HG02763 (cell line): ENCODE data around the gene TRAPPC3.

Experiments
- ATAC-seq: cut with Tn5 transposase; IDR thresholded peaks from one replicate; pipeline ENCODE4 v1.9.1; 2021; ENCODE audit warnings: mild to moderate bottlenecking, moderate library complexity; ENCODE audit not compliant: unreplicated experiment

TRAPPC3 gene

DNA sequence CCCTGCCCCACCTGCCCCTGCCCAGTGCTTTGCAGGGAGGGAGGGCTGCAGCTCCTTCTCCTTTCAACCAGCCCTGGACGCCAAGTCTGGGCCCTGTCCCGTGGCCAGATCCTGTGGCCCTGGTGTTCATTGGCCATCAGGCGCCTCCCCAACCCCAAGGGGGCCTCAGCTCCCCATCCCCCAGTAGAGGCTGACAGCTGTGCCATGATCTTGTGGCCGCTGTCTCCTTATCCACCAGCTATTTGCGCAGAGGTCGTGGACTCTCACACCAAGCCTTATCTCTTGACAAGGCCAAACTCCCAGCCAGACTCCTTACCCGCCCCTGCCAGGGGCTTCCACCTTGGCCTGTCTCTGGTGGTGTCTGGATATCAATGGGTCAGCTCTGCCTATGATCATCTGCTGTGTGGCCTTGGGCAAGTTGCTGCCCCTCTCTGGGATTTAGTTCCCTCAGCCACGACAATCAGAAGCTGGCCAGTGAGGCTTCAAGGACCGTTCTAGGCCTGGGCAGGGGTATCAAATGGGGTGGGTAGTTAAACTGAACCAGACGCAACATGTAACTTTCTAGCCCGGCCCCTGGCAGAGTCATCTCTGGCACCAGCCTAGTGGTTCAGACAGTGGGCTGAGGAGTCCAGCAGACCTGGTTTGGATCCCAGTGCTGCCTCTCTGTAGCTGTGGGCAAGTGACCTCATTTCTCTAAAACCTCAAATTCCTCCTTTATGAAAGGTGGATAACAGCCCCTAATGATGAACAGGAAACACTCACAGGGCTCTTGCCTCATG, 21.0 kb downstream of the TRAPPC3 start:
- no peak for ATAC-seq

DNA sequence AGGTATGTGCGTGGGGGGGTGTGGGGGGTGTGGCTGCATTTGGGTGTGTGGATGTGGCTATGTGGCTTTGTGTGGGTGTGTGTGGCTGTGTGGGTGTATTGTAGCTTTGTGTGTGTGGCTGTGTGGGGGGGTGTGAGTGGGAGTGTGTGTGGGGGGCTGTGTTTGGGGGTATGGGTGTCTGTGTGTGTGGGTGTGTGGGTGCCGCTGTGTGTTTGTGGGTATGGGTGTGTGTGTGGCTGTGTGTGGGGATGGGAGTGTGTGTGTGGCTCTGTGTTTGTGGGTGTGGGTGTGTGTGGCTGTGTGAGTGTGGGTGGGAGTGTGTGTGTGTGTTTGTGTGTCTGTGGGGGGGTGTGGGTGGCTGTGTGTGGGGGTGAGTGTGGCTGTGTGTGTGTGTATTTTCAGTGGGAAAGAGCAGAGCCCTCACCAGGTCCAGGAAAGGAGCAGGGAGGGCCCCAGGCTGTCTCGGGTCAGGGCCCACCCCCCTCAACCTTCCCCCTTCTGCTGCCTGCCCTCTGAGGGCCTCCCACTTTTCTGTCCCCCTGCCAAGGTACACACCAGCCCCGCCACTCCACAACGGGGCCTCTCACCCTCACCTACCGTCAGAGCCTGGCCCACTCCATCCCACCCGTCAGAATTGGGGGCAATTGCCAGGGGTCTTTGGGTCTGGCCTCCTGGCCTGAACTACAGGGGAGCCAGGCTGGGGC, 22.3 kb downstream of the TRAPPC3 start:
- ATAC-seq = no peak

GRCh38 chr1:36126005-36126716, 23.1 kb downstream of the TRAPPC3 start:
- ATAC-seq = no peak

GRCh38 chr1:36125129-36125991, 23.9 kb downstream of the TRAPPC3 start, which contains the start of gene COL8A2:
TSS of gene COL8A2 (minus strand) at chr1:36125222. CDS start at chr1:36100242, 24,980 bp downstream.
- ATAC-seq = no peak

- ATAC-seq = no peak
Measured at GRCh38 chr1:36124404-36125128, 24.7 kb downstream of the TRAPPC3 start.

DNA sequence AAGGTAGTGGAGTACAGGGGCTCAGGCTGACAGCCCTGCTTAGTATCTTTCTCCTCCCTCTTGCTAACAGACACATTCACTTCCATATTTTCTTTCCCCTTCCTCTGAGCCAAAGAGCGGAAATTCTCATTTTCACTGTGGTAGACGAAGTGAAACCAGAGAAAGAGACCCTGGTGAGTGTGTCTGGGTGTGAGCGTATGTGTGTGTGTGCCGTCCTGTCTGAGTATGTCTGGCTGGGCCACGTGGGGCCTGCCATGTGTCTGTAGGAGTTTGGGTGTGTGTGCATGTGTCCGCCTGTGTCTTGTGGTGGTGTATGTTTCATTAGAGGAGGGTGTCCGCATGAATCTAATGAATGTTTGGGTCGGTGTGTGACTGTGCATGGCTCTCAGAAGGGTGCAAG, 25.9 kb downstream of the TRAPPC3 start:
- no peak for ATAC-seq

DNA sequence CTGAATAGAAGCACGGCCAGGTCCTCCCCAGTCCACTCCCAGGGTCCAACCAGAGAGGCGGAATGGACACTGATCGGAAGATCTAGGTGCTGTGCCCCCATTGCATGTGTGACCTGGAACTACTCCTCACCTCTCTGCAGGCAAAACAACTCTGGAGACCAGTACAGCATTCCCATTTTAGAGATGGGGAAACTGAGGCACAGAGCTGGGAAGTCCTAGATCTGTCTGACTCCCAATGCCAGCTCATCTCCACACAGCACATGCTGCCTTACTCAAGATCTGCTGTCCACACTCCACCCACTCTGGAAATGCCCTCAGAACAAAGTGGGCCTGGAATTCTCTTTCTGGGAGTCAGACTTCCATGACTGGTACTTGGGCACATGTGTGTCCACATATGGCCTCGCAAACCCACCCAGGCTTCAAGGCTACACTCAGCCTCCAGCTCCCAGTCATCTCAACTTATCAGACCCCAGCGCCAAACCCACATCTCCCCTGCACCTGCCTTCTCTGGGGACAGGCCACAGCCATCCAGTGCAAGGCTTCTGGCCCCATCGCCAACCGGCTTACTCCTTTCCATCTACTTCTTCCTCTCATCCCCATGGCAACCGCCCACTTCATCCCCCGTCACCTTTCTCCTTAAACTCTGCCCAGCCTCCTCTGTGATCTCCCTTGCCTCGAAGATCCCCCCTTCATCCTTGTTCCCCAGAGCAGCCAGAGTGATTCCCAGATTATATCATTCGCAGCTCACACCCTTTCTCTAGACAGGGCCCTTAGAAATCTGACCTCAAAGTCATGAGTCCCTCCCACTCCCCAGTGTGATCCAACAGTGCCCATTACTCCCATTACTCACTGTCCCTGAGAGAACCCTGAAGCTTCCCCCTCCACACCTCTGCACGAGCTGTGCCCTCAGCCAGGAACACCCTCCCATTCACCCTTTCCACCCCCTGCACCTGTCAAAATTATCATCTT, 26.9 kb downstream of the TRAPPC3 start:
- no peak for ATAC-seq

- no peak for ATAC-seq
Measured at GRCh38 chr1:36119456-36119855, 29.8 kb downstream of the TRAPPC3 start.

- ATAC-seq = no peak
Measured at GRCh38 chr1:36118447-36119204, 30.7 kb downstream of the TRAPPC3 start.

DNA sequence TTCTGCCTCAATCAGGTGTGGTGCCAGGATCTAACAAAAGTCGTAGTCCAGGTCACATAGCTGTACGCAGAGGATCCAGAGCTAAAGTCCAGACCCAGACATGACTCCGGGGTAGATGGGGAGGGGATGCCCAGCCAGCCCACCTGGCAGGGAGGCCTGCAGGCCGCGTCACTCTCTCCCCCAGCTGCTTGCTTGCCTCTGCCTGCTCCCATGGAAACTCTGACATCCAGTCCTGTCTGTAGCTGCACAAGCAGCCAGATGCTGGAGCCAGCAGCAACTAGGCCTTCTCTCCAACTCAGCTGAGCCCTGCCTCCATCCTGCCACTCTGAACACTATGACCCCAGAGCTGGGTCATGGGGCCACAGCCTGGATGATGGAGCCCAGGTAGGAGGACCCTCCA, 32.4 kb downstream of the TRAPPC3 start:
- no peak for ATAC-seq

DNA sequence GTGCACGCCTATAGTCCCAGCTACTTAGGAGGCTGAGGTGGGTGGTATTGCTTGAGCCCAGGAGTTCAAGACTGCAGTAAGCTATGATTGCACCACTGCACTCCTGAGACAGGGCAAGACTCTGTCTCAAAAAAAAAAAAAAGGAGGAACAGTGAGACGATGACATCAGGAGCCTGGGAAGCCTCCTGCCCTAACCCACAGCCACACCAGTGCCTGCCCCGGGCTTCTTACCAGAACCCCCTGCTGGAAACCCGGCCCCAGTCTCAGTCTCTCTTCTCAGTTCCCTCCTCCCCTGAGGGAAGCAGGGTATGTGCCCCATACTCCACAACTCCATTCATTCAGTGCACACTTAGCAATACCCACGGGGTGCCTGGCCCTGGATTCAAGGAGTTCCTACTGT, 33.4 kb downstream of the TRAPPC3 start:
- no peak for ATAC-seq

GRCh38 chr1:36115200-36115669, 34.1 kb downstream of the TRAPPC3 start:
- ATAC-seq = no peak

GRCh38 chr1:36114371-36114770, 34.9 kb downstream of the TRAPPC3 start:
- ATAC-seq = no peak

- no peak for ATAC-seq
Measured at GRCh38 chr1:36112823-36113222, 36.5 kb downstream of the TRAPPC3 start.

DNA sequence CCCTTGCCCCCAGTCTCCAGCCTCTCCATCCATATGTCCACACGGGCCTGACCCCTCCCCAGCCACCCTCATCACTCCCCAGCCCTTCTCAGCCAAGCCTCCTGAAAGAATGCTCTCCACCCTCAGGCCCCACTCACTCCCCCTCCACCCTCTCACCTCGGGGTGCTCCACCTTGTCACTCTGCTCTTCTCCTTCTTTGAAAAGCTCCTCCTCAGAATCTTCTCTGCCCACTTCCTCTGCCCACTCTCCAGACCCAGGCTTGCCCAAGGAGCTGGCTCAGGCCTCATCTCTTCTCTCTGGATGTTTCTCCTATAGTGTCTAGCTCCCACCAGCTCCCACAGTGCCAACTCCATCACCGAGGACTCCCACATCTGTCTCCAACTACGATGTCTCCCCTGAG, 38.1 kb downstream of the TRAPPC3 start:
- no peak for ATAC-seq

DNA sequence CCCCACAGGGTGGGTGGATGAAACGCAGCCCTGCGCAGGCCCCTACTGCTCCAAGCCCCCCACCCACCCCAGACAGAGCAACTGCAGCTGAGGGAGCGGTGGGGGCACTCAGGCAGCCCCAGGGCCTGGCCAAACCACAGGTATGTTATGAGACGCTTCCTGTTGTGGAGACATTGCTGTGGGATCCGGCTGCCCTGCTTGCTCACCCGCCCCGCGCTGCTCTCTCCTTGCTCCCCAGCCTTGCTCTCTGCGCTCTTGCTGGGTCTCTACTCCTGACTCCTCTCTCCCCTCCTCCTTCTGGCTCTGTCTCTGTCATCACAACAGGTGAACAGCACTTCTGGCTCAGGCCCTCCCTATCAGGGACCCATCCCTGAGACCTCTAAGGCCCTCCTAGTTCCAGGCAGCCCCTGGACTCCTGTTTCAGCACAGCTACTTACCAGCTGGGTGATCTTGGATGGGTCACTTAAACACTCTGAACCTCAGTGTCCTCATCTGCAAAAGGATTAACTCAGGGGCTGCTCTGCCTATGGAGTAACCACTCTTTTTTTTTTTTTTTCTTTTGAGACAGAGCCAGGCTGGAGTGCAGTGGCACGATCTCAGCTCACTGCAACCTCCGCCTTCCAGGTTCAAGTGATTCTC, 40.1 kb downstream of the TRAPPC3 start:
- no peak for ATAC-seq

GRCh38 chr1:36108314-36108713, 41.0 kb downstream of the TRAPPC3 start:
- no peak for ATAC-seq

DNA sequence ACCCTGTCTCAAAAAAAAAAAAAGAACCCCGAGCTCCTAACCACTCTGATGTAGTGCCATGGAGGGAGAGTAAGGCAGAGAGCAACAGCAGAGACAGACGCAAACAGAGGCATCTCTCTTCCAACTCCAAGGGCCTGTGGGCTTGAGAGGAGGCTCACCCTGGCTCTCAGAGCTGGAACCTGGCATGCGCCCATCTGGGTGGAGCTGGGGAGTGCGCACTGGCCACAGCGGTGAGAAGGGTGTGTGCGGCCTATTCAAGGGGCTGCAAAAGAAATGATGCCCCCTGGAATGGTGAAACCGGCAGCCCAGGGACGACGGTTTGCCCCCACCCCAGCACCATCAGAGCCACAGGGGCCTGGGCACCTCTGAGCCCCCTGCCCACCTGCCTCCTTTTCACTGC, 41.9 kb downstream of the TRAPPC3 start:
- ATAC-seq = no peak
